ENCODE data around the gene C15orf39. TPM values are rescaled to one million over a fixed set of nuclear protein-coding genes. Genes with fewer than 3 reads are reported as not detected.

Gene C15orf39
- total RNA-seq, 2 donors from 2014 or later = 17.9 to 96.3 TPM

GRCh38 chr15:75206006-75206405 is 4.3 kb downstream of the C15orf39 start:
- Histone ChIP-seq H3K27ac (no peak overlapping the region), H3K27me3 (replicated peaks; ENCODE audit: insufficient read depth) (no peaks in the 10 kb centered on the region), H3K4me1 (replicated peaks) (peaks cover 4% of the 10 kb centered on the region), H3K36me3 (peaks cover 0 to 25% of the 10 kb centered on the region in 2 donors), H3K4me3 (no peak overlapping the region), H3K9me3 (no peaks in the 10 kb centered on the region)
- no peak for TF ChIP-seq CTCF (IDR thresholded peaks at IDR 0.05)
- intact Hi-C loops (cut with DNase I) = no loop called here
- 84% methylated on average over 11 of the region's 11 CpGs for WGBS
- DNase-seq (ENCODE audit: low spot score) = no peak

DNA sequence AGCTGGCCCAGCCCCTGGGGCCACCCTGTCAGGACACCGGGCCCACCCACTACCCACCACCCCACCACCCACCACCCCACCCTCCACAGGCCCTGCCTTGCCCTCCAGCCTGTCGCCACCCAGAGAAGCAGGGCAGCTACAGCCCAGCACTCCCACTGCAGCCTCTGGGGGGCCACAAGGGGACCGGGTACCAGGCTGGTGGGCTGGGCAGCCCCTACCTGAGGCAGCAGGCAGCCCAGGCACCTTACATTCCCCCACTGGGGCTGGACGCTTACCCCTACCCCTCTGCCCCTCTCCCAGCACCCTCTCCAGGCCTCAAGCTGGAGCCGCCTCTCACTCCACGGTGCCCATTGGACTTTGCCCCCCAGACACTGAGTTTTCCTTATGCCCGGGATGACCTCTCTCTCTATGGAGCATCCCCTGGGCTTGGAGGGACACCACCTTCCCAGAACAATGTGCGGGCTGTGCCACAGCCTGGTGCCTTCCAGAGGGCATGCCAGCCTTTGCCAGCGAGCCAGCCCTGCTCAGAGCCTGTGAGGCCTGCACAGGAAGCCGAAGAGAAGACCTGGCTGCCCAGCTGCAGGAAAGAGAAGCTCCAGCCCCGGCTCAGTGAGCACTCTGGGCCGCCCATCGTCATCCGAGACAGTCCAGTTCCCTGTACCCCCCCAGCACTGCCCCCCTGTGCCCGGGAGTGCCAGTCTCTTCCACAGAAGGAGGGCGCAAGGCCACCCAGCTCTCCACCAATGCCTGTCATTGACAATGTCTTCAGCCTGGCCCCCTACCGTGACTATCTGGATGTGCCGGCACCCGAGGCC is 5.3 kb downstream of the C15orf39 start:
- H3K27ac ChIP-seq = no peak overlapping the region
- TF ChIP-seq POLR2AphosphoS5 (IDR thresholded peaks at IDR 0.05) (no peak), POLR2A (IDR thresholded peaks at IDR 0.05) (no peak), CTCF (IDR thresholded peaks at IDR 0.05) (no peak)
- intact Hi-C loops (cut with DNase I) = no loop called here
- 75% methylated on average over 16 of the region's 19 CpGs for WGBS
- peaks cover 0 to 28% of the 10 kb centered on the region in 2 donors for H3K36me3 ChIP-seq
- H3K27me3 ChIP-seq (replicated peaks; ENCODE audit: insufficient read depth) = no peaks in the 10 kb centered on the region
- H3K4me3 ChIP-seq = no peak overlapping the region
- H3K9me3 ChIP-seq = no peaks in the 10 kb centered on the region
- no peaks in the 10 kb centered on the region for H3K4me1 ChIP-seq (replicated peaks)
- DNase-seq (ENCODE audit: low spot score) = no peak

DNA sequence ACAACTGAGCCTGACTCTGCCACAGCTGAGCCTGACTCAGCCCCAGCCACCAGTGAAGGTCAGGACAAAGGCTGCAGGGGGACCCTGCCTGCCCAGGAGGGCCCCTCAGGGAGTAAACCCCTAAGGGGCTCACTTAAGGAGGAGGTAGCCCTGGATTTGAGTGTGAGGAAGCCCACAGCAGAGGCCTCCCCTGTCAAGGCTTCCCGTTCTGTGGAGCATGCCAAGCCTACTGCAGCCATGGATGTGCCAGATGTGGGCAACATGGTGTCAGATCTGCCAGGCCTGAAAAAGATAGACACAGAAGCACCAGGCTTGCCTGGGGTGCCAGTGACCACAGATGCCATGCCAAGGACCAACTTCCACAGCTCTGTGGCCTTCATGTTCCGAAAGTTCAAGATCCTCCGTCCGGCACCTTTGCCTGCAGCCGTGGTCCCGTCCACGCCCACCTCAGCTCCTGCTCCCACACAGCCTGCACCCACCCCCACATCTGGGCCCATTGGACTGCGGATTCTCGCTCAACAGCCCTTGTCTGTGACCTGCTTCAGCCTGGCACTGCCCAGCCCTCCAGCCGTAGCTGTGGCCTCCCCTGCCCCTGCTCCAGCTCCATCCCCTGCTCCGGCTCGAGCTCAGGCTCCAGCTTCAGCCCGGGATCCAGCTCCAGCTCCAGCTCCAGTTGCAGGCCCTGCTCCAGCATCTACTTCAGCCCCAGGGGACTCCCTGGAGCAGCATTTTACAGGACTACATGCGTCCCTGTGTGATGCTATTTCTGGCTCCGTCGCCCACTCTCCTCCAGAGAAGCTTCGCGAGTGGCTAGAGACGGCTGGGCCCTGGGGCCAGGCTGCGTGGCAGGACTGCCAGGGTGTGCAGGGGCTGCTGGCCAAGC is 6.2 kb downstream of the C15orf39 start:
- Histone ChIP-seq H3K4me3 (no peak overlapping the region), H3K27ac (no peak overlapping the region), H3K4me1 (replicated peaks) (no peaks in the 10 kb centered on the region), H3K36me3 (peaks cover 0 to 28% of the 10 kb centered on the region in 2 donors), H3K27me3 (replicated peaks; ENCODE audit: insufficient read depth) (no peaks in the 10 kb centered on the region), H3K9me3 (no peaks in the 10 kb centered on the region)
- intact Hi-C loops (cut with DNase I) = no loop called here
- WGBS = 90% methylated on average over 19 of the region's 20 CpGs
- DNase-seq (ENCODE audit: low spot score) = no peak
- TF ChIP-seq CTCF (IDR thresholded peaks at IDR 0.05) (no peak), POLR2AphosphoS5 (IDR thresholded peaks at IDR 0.05) (no peak), POLR2A (IDR thresholded peaks at IDR 0.05) (no peak)

DNA sequence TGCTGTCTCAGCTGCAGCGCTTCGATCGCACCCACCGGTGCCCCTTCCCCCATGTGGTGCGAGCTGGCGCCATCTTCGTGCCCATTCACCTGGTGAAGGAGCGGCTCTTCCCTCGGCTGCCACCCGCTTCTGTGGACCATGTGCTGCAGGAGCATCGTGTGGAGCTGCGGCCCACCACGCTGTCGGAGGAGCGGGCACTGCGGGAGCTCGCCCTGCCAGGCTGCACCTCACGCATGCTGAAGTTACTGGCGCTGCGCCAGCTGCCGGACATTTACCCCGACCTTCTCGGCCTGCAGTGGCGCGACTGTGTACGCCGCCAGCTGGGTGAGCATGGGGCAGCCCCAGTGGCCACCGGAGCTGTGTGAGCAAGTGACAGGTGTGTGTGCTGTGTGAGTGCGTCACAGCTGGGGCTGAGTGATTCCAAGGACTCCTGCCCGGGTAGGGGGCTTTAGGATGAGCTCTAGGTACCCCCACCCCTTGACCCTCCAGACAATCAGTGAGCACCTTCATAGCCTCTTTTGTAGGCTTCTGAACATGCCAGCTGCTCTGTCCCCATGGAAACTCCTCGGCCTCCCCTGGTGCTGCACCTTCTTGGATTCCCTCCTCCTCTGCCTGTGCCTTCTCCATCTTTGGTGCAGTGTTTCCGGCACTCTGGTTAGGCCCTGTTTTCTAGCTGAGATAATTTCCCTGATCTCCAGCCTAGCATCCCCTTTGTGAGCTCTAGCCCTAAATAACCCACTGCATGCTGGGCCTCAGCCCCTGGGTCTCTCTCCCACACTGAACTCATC is 7.0 kb downstream of the C15orf39 start:
- no peak overlapping the region for H3K4me3 ChIP-seq
- no peaks in the 10 kb centered on the region for H3K27me3 ChIP-seq (replicated peaks; ENCODE audit: insufficient read depth)
- H3K9me3 ChIP-seq = no peaks in the 10 kb centered on the region
- no peak overlapping the region for H3K27ac ChIP-seq
- H3K36me3 ChIP-seq = peaks cover 0 to 28% of the 10 kb centered on the region in 2 donors
- no peak for DNase-seq (ENCODE audit: low spot score)
- intact Hi-C loops (cut with DNase I) = no loop called here
- H3K4me1 ChIP-seq (replicated peaks) = no peaks in the 10 kb centered on the region
- WGBS = 81% methylated on average over 20 of the region's 32 CpGs
- TF ChIP-seq POLR2AphosphoS5 (IDR thresholded peaks at IDR 0.05) (no peak), POLR2A (IDR thresholded peaks at IDR 0.05) (no peak), CTCF (IDR thresholded peaks at IDR 0.05) (no peak)

All from prostate gland (tissue), 2 donors.